ENCODE data around the gene RAD51C.

The RAD51C gene

DNA sequence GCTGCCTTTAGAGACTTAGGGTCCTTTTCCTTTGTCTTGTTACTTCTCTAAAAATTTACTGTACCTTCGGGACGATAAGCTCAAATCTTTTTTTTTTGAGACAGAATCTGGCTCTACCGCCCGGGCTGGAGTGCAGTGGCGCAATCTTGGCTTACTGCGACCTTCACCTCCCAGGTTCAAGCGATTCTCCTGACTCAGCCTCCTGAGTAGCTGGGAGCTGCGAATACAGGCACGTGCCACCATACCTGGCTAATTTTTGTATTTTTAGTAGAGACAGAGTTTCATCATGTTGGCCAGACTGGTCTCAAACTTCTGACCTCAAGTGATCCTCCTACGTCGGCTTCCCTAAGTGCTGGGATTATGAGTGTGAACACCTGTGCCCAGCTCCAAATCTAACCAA is 7.4 kb downstream of the RAD51C start:
- Histone ChIP-seq H3K9ac (ENCODE audit: low read depth in 1 of 2, low read length in 2 of 2) (no peak overlapping the region), H3K27ac (ENCODE audit: low read depth in 2 of 2, low read length in 2 of 2) (no peak overlapping the region), H3K27me3 (ENCODE audit: control insufficient read depth in 2 of 2, insufficient read depth in 2 of 2, low read length in 2 of 2) (no peaks in the 10 kb centered on the region), H3K9me3 (ENCODE audit: control insufficient read depth in 2 of 2, low read length in 2 of 2) (no peaks in the 10 kb centered on the region), H3K4me3 (ENCODE audit: low read length in 2 of 2) (no peak overlapping the region), H3K36me3 (ENCODE audit: control insufficient read depth in 2 of 2, insufficient read depth in 2 of 2, low read length in 2 of 2) (peaks cover 0 to 7% of the 10 kb centered on the region in 2 donors), H3K4me1 (ENCODE audit: control insufficient read depth in 2 of 2, insufficient read depth in 2 of 2, low read length in 2 of 2) (no peaks in the 10 kb centered on the region)

DNA sequence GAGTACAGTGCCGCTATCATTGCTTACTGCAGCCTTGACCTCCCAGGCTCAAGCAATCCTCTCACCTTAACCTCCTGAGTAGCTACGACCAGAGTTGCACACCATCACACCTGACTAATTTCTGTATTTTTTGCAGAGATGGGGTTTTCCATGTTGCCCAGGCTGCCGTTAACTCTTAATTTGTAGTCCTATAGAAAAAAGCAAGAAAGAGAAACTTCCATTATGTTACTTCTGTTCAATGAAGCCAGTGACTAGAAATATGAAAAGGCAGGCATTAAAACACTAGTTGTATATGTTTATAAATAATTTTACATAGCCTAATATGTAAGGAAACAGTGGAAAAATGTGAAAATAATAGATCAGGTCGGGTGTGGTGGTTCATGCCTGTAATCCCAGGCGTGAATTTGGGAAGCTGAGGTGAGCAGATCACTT is 9.7 kb downstream of the RAD51C start:
- Histone ChIP-seq H3K36me3 (ENCODE audit: control insufficient read depth in 2 of 2, insufficient read depth in 2 of 2, low read length in 2 of 2) (peaks cover 0 to 7% of the 10 kb centered on the region in 2 donors), H3K4me3 (ENCODE audit: low read length in 2 of 2) (no peak overlapping the region), H3K27ac (ENCODE audit: low read depth in 2 of 2, low read length in 2 of 2) (no peak overlapping the region), H3K9ac (ENCODE audit: low read depth in 1 of 2, low read length in 2 of 2) (no peak overlapping the region), H3K27me3 (ENCODE audit: control insufficient read depth in 2 of 2, insufficient read depth in 2 of 2, low read length in 2 of 2) (no peaks in the 10 kb centered on the region), H3K4me1 (ENCODE audit: control insufficient read depth in 2 of 2, insufficient read depth in 2 of 2, low read length in 2 of 2) (no peaks in the 10 kb centered on the region), H3K9me3 (ENCODE audit: control insufficient read depth in 2 of 2, low read length in 2 of 2) (no peaks in the 10 kb centered on the region)

DNA sequence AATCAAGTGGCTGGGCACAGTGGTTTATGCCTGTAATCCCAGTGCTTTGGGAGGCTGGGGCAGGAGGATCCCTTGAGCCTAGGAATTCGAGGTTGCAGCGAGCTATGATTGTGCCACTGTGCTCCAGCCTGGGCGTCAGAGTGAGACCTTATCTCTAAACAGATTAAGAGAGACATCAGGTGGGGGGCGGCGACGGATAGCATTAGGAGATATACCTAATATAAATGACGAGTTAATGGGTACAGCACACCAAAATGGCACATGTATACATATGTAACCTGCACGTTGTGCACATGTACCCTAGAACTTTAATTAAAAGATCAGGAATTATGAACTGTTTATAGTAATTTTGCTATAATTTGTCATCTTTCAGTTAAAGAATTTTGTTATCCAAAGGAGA is 10.3 kb downstream of the RAD51C start:
- Histone ChIP-seq H3K9ac (ENCODE audit: low read depth in 1 of 2, low read length in 2 of 2) (no peak overlapping the region), H3K9me3 (ENCODE audit: control insufficient read depth in 2 of 2, low read length in 2 of 2) (no peaks in the 10 kb centered on the region), H3K4me3 (ENCODE audit: low read length in 2 of 2) (no peak overlapping the region), H3K27ac (ENCODE audit: low read depth in 2 of 2, low read length in 2 of 2) (no peak overlapping the region), H3K27me3 (ENCODE audit: control insufficient read depth in 2 of 2, insufficient read depth in 2 of 2, low read length in 2 of 2) (no peaks in the 10 kb centered on the region), H3K36me3 (ENCODE audit: control insufficient read depth in 2 of 2, insufficient read depth in 2 of 2, low read length in 2 of 2) (peaks cover 0 to 7% of the 10 kb centered on the region in 2 donors), H3K4me1 (ENCODE audit: control insufficient read depth in 2 of 2, insufficient read depth in 2 of 2, low read length in 2 of 2) (no peaks in the 10 kb centered on the region)

DNA sequence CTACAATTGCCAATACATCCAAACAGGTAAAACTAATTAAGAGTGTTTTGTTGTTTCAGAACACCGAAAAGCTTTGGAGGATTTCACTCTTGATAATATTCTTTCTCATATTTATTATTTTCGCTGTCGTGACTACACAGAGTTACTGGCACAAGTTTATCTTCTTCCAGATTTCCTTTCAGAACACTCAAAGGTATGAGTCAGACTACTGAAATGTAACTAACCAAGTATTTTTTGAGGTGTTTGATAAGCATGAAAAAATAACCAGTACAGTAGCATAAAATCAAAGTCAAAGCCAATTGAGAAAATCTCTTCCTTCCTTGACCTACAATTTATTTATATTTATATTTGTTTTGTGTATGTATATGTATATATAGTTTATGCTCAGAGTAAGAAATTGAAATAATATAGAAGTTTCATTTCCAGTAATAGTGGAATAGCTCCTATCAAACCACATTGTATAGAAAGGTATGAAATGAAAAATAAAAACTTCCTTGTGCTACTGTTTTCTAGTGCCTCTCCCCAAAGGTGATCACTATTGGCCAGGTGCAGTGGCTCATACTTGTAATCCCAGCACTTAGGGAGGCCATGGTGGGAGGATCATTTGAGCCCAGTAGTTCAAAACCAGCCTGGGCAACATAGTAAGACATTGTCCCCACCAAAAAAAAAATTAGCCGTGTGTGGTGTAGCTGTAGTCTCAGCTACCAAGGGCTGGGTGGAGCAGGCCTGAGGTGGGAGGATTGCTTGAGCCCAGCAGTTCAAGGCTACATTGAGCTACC is 10.9 kb downstream of the RAD51C start:
- no peaks in the 10 kb centered on the region for H3K27me3 ChIP-seq (ENCODE audit: control insufficient read depth in 2 of 2, insufficient read depth in 2 of 2, low read length in 2 of 2)
- H3K4me3 ChIP-seq (ENCODE audit: low read length in 2 of 2), result no peak overlapping the region
- H3K9me3 ChIP-seq (ENCODE audit: control insufficient read depth in 2 of 2, low read length in 2 of 2), result no peaks in the 10 kb centered on the region
- no peak overlapping the region for H3K9ac ChIP-seq (ENCODE audit: low read depth in 1 of 2, low read length in 2 of 2)
- H3K4me1 ChIP-seq (ENCODE audit: control insufficient read depth in 2 of 2, insufficient read depth in 2 of 2, low read length in 2 of 2), result no peaks in the 10 kb centered on the region
- no peak overlapping the region for H3K27ac ChIP-seq (ENCODE audit: low read depth in 2 of 2, low read length in 2 of 2)
- H3K36me3 ChIP-seq (ENCODE audit: control insufficient read depth in 2 of 2, insufficient read depth in 2 of 2, low read length in 2 of 2), result peaks cover 0 to 7% of the 10 kb centered on the region in 2 donors

DNA sequence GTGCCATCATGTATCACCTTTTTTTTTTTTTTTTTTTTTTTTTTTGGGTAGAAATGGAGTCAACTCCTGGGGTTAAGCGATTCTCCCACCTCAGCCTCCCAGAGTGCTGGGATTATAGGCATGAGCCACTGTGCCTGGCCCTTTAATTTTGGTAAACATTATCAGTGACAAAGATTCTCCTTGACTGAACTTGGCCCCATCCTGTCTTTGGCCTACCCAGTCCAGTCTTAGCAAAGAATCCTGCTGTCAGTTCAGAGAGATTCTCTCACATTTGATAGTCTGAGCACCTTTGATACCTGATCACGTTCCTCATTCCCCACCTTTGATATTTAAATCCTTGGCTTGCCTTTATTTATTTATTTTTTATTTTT is 11.5 kb downstream of the RAD51C start:
- H3K36me3 ChIP-seq (ENCODE audit: control insufficient read depth in 2 of 2, insufficient read depth in 2 of 2, low read length in 2 of 2), result peaks cover 0 to 7% of the 10 kb centered on the region in 2 donors
- no peak overlapping the region for H3K27ac ChIP-seq (ENCODE audit: low read depth in 2 of 2, low read length in 2 of 2)

DNA sequence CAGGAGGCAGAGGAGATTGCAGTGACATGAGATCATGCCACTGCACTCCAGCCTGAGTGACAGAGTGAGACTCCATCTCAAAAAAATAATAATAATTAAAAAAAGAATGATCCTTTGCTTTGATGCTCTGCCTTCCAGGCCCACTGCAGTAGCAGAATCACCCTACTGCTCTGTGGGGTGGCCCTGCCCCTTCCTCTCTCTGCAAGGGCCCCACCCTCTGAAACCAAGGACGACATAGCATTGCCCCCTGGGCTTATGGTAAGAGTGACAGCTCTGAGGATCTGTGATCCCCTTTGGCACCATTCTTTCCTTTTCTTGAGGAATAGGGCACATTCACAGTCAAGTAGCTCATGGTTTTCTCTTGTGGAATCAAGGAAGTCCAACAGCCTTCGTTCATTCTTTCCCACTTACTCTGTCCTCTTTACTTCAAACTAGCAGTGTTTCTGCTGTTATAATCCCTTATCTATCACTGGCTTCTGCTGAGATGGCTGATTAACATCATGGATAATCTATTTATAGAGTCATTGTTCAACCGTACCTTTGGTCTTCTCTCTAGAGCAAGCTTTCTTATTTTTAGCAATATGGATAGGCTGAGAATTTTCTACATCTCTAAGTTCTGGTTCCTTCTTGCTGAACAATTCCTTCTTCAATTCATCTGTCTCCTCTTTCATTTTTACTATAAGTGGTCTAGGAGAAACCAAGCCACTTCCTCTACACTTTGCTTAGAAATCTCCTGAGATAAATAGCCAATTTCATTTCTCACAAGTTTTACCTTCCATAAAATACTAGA is 14.1 kb downstream of the RAD51C start:
- no peaks in the 10 kb centered on the region for H3K9me3 ChIP-seq (ENCODE audit: control insufficient read depth in 2 of 2, low read length in 2 of 2)
- H3K27me3 ChIP-seq (ENCODE audit: control insufficient read depth in 2 of 2, insufficient read depth in 2 of 2, low read length in 2 of 2), result no peaks in the 10 kb centered on the region
- H3K4me3 ChIP-seq (ENCODE audit: low read length in 2 of 2), result no peak overlapping the region
- H3K36me3 ChIP-seq (ENCODE audit: control insufficient read depth in 2 of 2, insufficient read depth in 2 of 2, low read length in 2 of 2), result peaks cover 0 to 3% of the 10 kb centered on the region in 2 donors
- no peak overlapping the region for H3K27ac ChIP-seq (ENCODE audit: low read depth in 2 of 2, low read length in 2 of 2)
- H3K9ac ChIP-seq (ENCODE audit: low read depth in 1 of 2, low read length in 2 of 2), result no peak overlapping the region
- no peaks in the 10 kb centered on the region for H3K4me1 ChIP-seq (ENCODE audit: control insufficient read depth in 2 of 2, insufficient read depth in 2 of 2, low read length in 2 of 2)

More for the DNA sequence above, 11.5 kb downstream of the RAD51C start:
- Histone ChIP-seq H3K4me1 (ENCODE audit: control insufficient read depth in 2 of 2, insufficient read depth in 2 of 2, low read length in 2 of 2) (no peaks in the 10 kb centered on the region), H3K9ac (ENCODE audit: low read depth in 1 of 2, low read length in 2 of 2) (no peak overlapping the region), H3K9me3 (ENCODE audit: control insufficient read depth in 2 of 2, low read length in 2 of 2) (no peaks in the 10 kb centered on the region), H3K4me3 (ENCODE audit: low read length in 2 of 2) (no peak overlapping the region), H3K27me3 (ENCODE audit: control insufficient read depth in 2 of 2, insufficient read depth in 2 of 2, low read length in 2 of 2) (no peaks in the 10 kb centered on the region)

DNA sequence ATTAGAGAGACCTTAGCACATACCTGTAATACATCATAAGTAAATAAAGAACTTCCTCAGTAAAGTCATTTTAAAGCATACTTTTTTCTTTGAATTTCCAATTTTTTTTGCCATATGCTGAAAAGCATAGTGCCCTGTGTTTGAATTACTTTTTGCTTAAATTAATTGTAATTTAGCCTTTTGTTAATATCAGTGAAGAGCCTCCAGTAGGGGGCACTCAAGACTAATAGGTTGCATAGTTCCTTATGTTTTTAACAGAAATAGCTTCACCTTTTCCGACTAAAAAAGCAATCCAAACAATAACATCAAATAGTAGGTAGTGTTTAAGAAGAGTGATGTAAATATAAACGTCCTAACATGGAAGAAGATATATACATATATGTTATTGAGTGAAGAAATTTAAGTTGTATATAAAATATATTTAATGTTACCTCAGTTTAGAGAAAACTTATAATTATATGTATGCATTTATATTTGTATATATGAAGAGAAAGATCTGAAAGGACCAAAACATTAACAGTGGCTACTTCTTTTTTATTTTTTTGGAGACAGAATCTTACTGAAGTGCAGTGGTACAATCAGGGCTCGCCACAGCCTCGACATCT is 18.6 kb downstream of the RAD51C start:
- Histone ChIP-seq H3K9me3 (ENCODE audit: control insufficient read depth in 2 of 2, low read length in 2 of 2) (no peaks in the 10 kb centered on the region), H3K4me3 (ENCODE audit: low read length in 2 of 2) (no peak overlapping the region), H3K4me1 (ENCODE audit: control insufficient read depth in 2 of 2, insufficient read depth in 2 of 2, low read length in 2 of 2) (no peaks in the 10 kb centered on the region), H3K27ac (ENCODE audit: low read depth in 2 of 2, low read length in 2 of 2) (no peak overlapping the region), H3K27me3 (ENCODE audit: control insufficient read depth in 2 of 2, insufficient read depth in 2 of 2, low read length in 2 of 2) (no peaks in the 10 kb centered on the region), H3K36me3 (ENCODE audit: control insufficient read depth in 2 of 2, insufficient read depth in 2 of 2, low read length in 2 of 2) (peaks cover 0 to 3% of the 10 kb centered on the region in 2 donors), H3K9ac (ENCODE audit: low read depth in 1 of 2, low read length in 2 of 2) (no peak overlapping the region)

DNA sequence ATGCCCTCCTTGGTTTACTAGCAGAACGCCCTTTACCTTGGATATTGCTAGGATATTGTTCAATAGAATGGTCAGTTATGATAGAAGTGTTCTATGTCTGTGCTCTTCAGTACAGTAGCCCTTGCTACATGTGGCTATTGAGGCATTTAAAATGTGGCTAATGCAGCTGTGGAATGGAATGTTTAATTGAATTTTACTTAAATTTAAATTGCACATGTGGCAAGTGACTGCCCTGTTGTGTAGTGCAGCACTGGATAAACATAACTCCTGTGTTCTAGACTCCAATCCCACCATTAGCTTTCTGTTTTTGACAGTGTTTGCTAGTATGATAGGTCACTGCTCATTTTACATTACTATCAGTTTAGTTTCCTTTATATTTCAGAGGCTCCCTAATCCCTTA is 29.9 kb downstream of the RAD51C start:
- Histone ChIP-seq H3K9me3 (ENCODE audit: control insufficient read depth in 2 of 2, low read length in 2 of 2) (no peaks in the 10 kb centered on the region), H3K4me1 (ENCODE audit: control insufficient read depth in 2 of 2, insufficient read depth in 2 of 2, low read length in 2 of 2) (no peaks in the 10 kb centered on the region), H3K27ac (ENCODE audit: low read depth in 2 of 2, low read length in 2 of 2) (no peak overlapping the region), H3K9ac (ENCODE audit: low read depth in 1 of 2, low read length in 2 of 2) (no peak overlapping the region), H3K4me3 (ENCODE audit: low read length in 2 of 2) (no peak overlapping the region), H3K27me3 (ENCODE audit: control insufficient read depth in 2 of 2, insufficient read depth in 2 of 2, low read length in 2 of 2) (no peaks in the 10 kb centered on the region), H3K36me3 (ENCODE audit: control insufficient read depth in 2 of 2, insufficient read depth in 2 of 2, low read length in 2 of 2) (peaks cover 0 to 3% of the 10 kb centered on the region in 2 donors)

DNA sequence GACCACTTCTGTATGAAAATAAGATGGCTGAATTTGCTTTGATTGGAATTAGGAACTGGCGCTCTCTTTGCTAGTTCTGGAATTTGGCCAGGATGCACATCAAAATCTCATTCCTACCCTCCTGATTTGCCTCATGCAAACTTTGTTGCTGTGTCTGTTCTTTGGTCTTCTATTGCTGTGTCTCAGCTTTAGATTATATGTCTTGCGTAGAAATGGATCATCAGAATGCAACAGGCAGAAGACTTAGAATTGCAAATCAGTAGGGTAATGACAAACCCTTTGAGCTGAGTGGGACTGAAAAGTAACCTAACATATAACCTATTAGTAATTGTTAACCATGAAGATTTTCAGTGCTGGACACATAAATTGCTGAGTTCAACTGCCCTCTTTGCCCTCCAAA is 30.3 kb downstream of the RAD51C start:
- no peak overlapping the region for H3K27ac ChIP-seq (ENCODE audit: low read depth in 2 of 2, low read length in 2 of 2)
- no peaks in the 10 kb centered on the region for H3K9me3 ChIP-seq (ENCODE audit: control insufficient read depth in 2 of 2, low read length in 2 of 2)

DNA sequence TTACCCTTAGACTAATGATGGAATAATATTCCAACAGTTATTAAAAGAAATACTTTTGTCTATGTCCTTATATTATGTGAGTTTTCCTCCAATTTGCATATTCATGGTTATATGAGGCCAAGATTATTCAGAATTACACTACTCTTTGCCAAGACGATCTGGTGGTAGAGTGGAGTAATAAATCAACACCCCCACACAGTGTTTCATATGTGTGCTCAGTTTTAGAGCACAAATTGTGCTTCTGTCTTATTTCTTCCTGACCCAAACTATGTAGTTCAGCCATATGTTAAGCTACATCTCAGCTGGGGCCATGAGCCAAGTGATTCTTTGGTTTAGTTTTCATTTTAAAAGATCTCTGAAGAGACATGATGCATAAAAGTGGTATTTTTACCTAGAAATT is 36.4 kb downstream of the RAD51C start:
- H3K4me1 ChIP-seq (ENCODE audit: control insufficient read depth in 2 of 2, insufficient read depth in 2 of 2, low read length in 2 of 2), result no peaks in the 10 kb centered on the region
- no peaks in the 10 kb centered on the region for H3K36me3 ChIP-seq (ENCODE audit: control insufficient read depth in 2 of 2, insufficient read depth in 2 of 2, low read length in 2 of 2)
- no peaks in the 10 kb centered on the region for H3K27me3 ChIP-seq (ENCODE audit: control insufficient read depth in 2 of 2, insufficient read depth in 2 of 2, low read length in 2 of 2)
- H3K9me3 ChIP-seq (ENCODE audit: control insufficient read depth in 2 of 2, low read length in 2 of 2), result no peaks in the 10 kb centered on the region
- no peak overlapping the region for H3K27ac ChIP-seq (ENCODE audit: low read depth in 2 of 2, low read length in 2 of 2)
- no peak overlapping the region for H3K9ac ChIP-seq (ENCODE audit: low read depth in 1 of 2, low read length in 2 of 2)
- no peak overlapping the region for H3K4me3 ChIP-seq (ENCODE audit: low read length in 2 of 2)

More for the DNA sequence above, 30.3 kb downstream of the RAD51C start:
- no peaks in the 10 kb centered on the region for H3K4me1 ChIP-seq (ENCODE audit: control insufficient read depth in 2 of 2, insufficient read depth in 2 of 2, low read length in 2 of 2)
- H3K4me3 ChIP-seq (ENCODE audit: low read length in 2 of 2), result no peak overlapping the region
- peaks cover 0 to 3% of the 10 kb centered on the region in 2 donors for H3K36me3 ChIP-seq (ENCODE audit: control insufficient read depth in 2 of 2, insufficient read depth in 2 of 2, low read length in 2 of 2)
- no peak overlapping the region for H3K9ac ChIP-seq (ENCODE audit: low read depth in 1 of 2, low read length in 2 of 2)
- no peaks in the 10 kb centered on the region for H3K27me3 ChIP-seq (ENCODE audit: control insufficient read depth in 2 of 2, insufficient read depth in 2 of 2, low read length in 2 of 2)

All from mucosa of rectum (tissue), 2 donors.